Measurements from ENCODE around the gene KIAA1671. TPM values are rescaled to one million over a fixed set of nuclear protein-coding genes. Genes with fewer than 3 reads are reported as not detected.
A peak's percentile ranks its signal among the peaks of the same experiment; 100 is the strongest.

Gene KIAA1671
- total RNA-seq, 1 experiment from 2014 or later = 63.1 TPM

DNA sequence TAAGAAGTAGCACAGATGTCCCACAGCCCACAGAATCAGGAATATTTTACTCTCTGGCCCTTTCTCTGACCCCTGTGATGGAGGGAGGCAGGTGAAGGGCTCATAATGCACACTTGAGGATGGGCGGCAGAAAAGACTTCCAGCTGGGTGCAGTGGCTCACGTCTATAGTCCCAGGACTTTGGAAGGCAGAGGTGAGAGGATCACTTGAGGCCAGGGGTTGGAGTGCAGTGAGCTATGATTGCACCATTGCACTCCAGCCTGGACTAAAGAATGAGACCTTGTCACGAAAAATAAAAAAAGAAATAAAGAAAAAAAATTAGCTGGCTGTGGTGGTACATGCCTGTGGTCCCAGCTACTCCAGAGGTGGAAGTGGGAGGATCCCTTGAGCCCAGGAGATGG lies 233.6 kb downstream of the KIAA1671 start:
- TF ChIP-seq, protein P1, sequence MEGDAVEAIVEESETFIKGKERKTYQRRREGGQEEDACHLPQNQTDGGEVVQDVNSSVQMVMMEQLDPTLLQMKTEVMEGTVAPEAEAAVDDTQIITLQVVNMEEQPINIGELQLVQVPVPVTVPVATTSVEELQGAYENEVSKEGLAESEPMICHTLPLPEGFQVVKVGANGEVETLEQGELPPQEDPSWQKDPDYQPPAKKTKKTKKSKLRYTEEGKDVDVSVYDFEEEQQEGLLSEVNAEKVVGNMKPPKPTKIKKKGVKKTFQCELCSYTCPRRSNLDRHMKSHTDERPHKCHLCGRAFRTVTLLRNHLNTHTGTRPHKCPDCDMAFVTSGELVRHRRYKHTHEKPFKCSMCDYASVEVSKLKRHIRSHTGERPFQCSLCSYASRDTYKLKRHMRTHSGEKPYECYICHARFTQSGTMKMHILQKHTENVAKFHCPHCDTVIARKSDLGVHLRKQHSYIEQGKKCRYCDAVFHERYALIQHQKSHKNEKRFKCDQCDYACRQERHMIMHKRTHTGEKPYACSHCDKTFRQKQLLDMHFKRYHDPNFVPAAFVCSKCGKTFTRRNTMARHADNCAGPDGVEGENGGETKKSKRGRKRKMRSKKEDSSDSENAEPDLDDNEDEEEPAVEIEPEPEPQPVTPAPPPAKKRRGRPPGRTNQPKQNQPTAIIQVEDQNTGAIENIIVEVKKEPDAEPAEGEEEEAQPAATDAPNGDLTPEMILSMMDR (IDR thresholded peaks at IDR 0.05; ENCODE audit: unreplicated experiment) = no peak
- CTCF ChIA-PET = interaction anchor here (0.8 kb wide), 1 partner anchor 16 kb away, joined by 3 read pairs; no protein-coding TSS in a partner anchor
- H3K9me3 Mint-ChIP-seq (ENCODE audit: low read depth, unreplicated experiment) = no peaks in the 10 kb centered on the region
- no TSS peak for BruUV-seq (replicated peaks)
- no peaks in the 10 kb centered on the region for H3K4me1 Mint-ChIP-seq (ENCODE audit: low read depth, unreplicated experiment)
- no peak for DNase-seq
- peaks cover 42% of the 10 kb centered on the region for H3K36me3 Mint-ChIP-seq (ENCODE audit: insufficient read depth, unreplicated experiment)
- H3K4me3 Mint-ChIP-seq (ENCODE audit: low read depth, unreplicated experiment) = no peak overlapping the region
- intact Hi-C loops (cut with micrococcal nuclease; ENCODE audit: unreplicated experiment) = no loop called here
- H3K27me3 Mint-ChIP-seq (ENCODE audit: unreplicated experiment) = no peaks in the 10 kb centered on the region
- H3K27ac Mint-ChIP-seq (ENCODE audit: unreplicated experiment) = no peak overlapping the region

DNA sequence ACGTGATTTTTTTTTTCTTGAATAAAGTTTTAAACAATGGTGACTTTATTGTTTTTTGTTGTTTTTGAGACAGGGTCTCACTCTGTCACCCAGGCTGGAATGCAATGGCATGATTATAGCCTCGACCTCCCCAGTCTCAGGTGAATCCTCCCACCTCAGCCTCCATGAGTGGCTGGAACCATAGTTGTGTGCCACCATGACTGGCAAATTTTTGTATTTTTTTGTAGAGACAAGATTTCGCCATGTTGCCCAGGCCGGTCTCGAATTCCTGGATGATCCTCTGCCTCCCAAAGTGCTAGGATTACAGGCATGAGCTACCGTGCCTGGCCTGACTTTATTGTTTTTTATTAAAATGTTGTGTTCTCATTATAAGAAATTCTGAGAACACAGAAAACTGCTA lies 235.0 kb downstream of the KIAA1671 start:
- no peak for DNase-seq
- TF ChIP-seq, protein P1 (IDR thresholded peaks at IDR 0.05; ENCODE audit: unreplicated experiment) = no peak
- CTCF ChIA-PET = no interaction called here
- intact Hi-C loops (cut with micrococcal nuclease; ENCODE audit: unreplicated experiment) = no loop called here
- Mint-ChIP-seq H3K4me1 (ENCODE audit: low read depth, unreplicated experiment) (no peaks in the 10 kb centered on the region), H3K27me3 (ENCODE audit: unreplicated experiment) (no peaks in the 10 kb centered on the region), H3K9me3 (ENCODE audit: low read depth, unreplicated experiment) (no peaks in the 10 kb centered on the region), H3K4me3 (ENCODE audit: low read depth, unreplicated experiment) (no peak overlapping the region), H3K27ac (ENCODE audit: unreplicated experiment) (no peak overlapping the region), H3K36me3 (ENCODE audit: insufficient read depth, unreplicated experiment) (peaks cover 38% of the 10 kb centered on the region)
- BruUV-seq (replicated peaks) = no TSS peak

DNA sequence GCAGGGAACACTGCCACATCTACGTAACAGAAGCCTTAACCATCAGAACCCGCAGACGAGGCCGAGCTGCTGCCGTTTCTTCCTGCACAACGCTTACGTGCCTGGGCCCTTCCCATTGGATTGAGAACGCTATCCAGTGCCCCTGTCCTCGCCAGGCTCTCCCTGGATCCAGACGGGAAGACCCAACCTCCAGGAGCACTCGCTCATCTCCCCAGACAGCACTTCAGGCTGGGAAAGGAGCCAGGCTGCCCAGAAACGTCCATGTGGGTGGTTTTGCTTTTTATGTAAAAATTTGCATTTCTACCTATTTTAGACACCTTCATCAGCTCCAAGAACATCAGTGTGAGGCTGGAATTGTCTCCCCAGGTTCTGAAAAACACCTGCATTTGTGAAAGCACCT lies 239.9 kb downstream of the KIAA1671 start:
- CTCF ChIA-PET = no interaction called here
- DNase-seq = no peak
- BruUV-seq (replicated peaks) = no TSS peak
- TF ChIP-seq, protein P1 (IDR thresholded peaks at IDR 0.05; ENCODE audit: unreplicated experiment) = no peak
- Mint-ChIP-seq H3K36me3 (ENCODE audit: insufficient read depth, unreplicated experiment) (peaks cover 40% of the 10 kb centered on the region), H3K9me3 (ENCODE audit: low read depth, unreplicated experiment) (no peaks in the 10 kb centered on the region), H3K4me1 (ENCODE audit: low read depth, unreplicated experiment) (no peaks in the 10 kb centered on the region), H3K27me3 (ENCODE audit: unreplicated experiment) (no peaks in the 10 kb centered on the region), H3K27ac (ENCODE audit: unreplicated experiment) (no peak overlapping the region), H3K4me3 (ENCODE audit: low read depth, unreplicated experiment) (no peak overlapping the region)
- intact Hi-C loops (cut with micrococcal nuclease; ENCODE audit: unreplicated experiment) = no loop called here

DNA sequence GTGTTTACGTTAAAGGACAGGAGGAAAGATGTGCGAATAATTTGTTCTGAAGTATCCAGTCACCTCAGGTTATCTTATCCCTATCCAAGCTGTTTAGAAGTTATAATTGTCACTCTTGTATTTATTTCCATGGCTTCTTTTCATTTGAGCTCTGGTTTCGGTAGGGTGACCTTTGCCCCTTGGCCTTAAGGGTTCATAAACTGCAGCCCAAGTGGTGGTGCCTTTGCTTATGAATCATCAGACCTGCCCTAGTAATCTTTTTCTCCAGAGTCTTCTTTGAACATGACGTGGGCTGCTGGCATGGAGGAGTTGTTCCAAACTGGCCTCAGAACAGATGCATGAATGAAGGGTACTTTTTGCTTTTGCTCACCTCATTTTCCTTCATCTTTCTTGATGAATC lies 240.6 kb downstream of the KIAA1671 start:
- CTCF ChIA-PET = no interaction called here
- peaks cover 32% of the 10 kb centered on the region for H3K36me3 Mint-ChIP-seq (ENCODE audit: insufficient read depth, unreplicated experiment)

More for the DNA sequence above, 240.6 kb downstream of the KIAA1671 start:
- Mint-ChIP-seq H3K27ac (ENCODE audit: unreplicated experiment) (no peak overlapping the region), H3K4me3 (ENCODE audit: low read depth, unreplicated experiment) (no peak overlapping the region), H3K4me1 (ENCODE audit: low read depth, unreplicated experiment) (no peaks in the 10 kb centered on the region), H3K9me3 (ENCODE audit: low read depth, unreplicated experiment) (no peaks in the 10 kb centered on the region), H3K27me3 (ENCODE audit: unreplicated experiment) (no peaks in the 10 kb centered on the region)
- no peak for DNase-seq
- TSS peak; percentile 6 for BruUV-seq (replicated peaks)
- TF ChIP-seq, protein P1 (IDR thresholded peaks at IDR 0.05; ENCODE audit: unreplicated experiment) = no peak
- intact Hi-C loops (cut with micrococcal nuclease; ENCODE audit: unreplicated experiment) = no loop called here
